Activated B cell treated with CpG ODN at 0.5 μM for 24 hours (primary cell): ENCODE measurements around the gene CNTFR. TPM values are rescaled to one million over a fixed set of nuclear protein-coding genes. Genes with fewer than 3 reads are reported as not detected.

Source experiments
- ATAC-seq: fragments of 200-7000 bp; cut with Tn5 transposase; one replicate; pipeline ENCODE4 v1.10.0; 2021; ENCODE audit warnings: low read depth, mild to moderate bottlenecking, moderate library complexity
- CTCF ChIA-PET: fragments of 350-600 bp; sonication (Branson Sonifier 250); formaldehyde crosslinking; loops from one replicate; lab custom pipeline; 2021; ENCODE audit warnings: antibody characterized with exemption; lab: Charles Lee
- POLR2A ChIA-PET: fragments of 350-600 bp; sonication (Branson Sonifier 250); formaldehyde crosslinking; loops from one replicate; lab custom pipeline; 2021; ENCODE audit warnings: antibody characterized with exemption; lab: Charles Lee
- DNase-seq: peaks from one replicate; pipeline ENCODE4 v3.0.0; 2022
- H3K27ac Mint-ChIP-seq: one replicate; pipeline ENCODE4 v1.8.0; 2020; ENCODE audit warnings: mixed read lengths
- H3K27me3 Mint-ChIP-seq: one replicate; pipeline ENCODE4 v1.8.0; 2021; ENCODE audit warnings: mixed read lengths
- H3K36me3 Mint-ChIP-seq: one replicate; pipeline ENCODE4 v1.8.0; 2021; ENCODE audit warnings: low read depth, mixed read lengths
- H3K4me1 Mint-ChIP-seq: one replicate; pipeline ENCODE4 v1.8.0; 2021; ENCODE audit warnings: mixed read lengths
- H3K4me3 Mint-ChIP-seq: one replicate; pipeline ENCODE4 v1.8.0; 2020; ENCODE audit warnings: mild to moderate bottlenecking, mixed read lengths
- H3K9me3 Mint-ChIP-seq: one replicate; pipeline ENCODE4 v1.8.0; 2020; ENCODE audit warnings: mixed read lengths
- intact Hi-C: fragments of 100-400 bp; cut with micrococcal nuclease; formaldehyde crosslinking; loops from one replicate; pipeline ENCODE4 v1.15.1; 2024
- total RNA-seq: library from RNA; stranded (reverse); gene quantifications from 2 replicates; pipeline ENCODE4 v1.2.3, GENCODE V29; 2022
- TF ChIP-seq, protein P1 (sequence below): fragments of 200-600 bp; IDR thresholded peaks from one replicate; pipeline ENCODE4 v1.8.0; 2022; ENCODE audit warnings: antibody characterized with exemption, mild to moderate bottlenecking

CNTFR gene
- total RNA-seq, 1 donor from 2014 or later: not detected

DNA sequence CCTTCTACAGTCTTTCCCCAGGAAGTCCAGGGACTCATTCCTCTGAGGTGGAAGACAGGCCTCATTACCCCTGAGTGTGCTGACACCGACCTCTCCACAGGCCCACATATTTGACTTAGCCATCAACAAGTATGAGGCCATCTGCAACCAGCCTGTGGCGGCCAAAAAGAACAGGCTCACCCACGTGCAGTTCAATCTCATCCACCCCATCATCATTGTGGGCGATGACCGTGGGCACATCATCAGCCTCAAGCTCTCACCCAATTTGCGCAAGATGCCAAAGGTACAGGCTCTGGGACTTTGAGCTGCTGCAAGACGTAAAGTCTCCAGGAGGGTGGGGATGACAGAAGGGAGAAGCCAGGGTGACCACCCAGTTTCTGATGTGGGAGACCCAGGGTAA, 72.3 kb downstream of the CNTFR start:
- POLR2A ChIA-PET: interaction anchor here (0.5 kb wide), 1 partner anchor 1217 kb away, joined by 5 read pairs; no protein-coding TSS in a partner anchor
- TF ChIP-seq, protein P1, sequence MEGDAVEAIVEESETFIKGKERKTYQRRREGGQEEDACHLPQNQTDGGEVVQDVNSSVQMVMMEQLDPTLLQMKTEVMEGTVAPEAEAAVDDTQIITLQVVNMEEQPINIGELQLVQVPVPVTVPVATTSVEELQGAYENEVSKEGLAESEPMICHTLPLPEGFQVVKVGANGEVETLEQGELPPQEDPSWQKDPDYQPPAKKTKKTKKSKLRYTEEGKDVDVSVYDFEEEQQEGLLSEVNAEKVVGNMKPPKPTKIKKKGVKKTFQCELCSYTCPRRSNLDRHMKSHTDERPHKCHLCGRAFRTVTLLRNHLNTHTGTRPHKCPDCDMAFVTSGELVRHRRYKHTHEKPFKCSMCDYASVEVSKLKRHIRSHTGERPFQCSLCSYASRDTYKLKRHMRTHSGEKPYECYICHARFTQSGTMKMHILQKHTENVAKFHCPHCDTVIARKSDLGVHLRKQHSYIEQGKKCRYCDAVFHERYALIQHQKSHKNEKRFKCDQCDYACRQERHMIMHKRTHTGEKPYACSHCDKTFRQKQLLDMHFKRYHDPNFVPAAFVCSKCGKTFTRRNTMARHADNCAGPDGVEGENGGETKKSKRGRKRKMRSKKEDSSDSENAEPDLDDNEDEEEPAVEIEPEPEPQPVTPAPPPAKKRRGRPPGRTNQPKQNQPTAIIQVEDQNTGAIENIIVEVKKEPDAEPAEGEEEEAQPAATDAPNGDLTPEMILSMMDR: no peak
- Mint-ChIP-seq H3K9me3 (no peaks in the 10 kb centered on the region), H3K27ac (no peak overlapping the region), H3K36me3 (no peaks in the 10 kb centered on the region), H3K4me1 (peaks cover under 1% of the 10 kb centered on the region), H3K27me3 (peaks cover 2% of the 10 kb centered on the region), H3K4me3 (no peak overlapping the region)
- CTCF ChIA-PET: no interaction called here
- ATAC-seq: no peak
- intact Hi-C loops: no loop called here
- no peak for DNase-seq

DNA sequence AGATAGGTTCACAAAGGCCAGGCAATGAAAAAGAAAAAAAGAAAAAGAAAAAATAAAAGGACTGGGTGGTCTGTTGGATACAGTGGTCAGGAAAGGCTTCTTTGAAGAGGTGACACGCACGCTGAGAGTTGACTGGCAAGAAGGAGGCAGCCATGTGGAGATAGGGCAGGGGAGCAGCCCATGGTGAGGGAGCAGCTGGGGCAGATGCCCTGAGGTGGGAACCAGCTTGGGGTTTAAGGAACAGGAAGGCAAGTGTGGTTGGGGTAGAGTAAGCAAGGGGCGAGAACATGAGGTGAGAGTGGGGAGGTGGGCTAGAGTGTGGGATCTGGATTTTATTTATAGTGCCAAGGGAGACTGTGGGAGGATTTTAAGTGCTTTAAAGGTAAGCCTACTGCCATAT, 73.6 kb downstream of the CNTFR start:
- H3K27me3 Mint-ChIP-seq: peaks cover 3% of the 10 kb centered on the region
- no peaks in the 10 kb centered on the region for H3K9me3 Mint-ChIP-seq
- no peak for ATAC-seq

GRCh38 chr9:34514816-34515215, 74.7 kb downstream of the CNTFR start:
- ATAC-seq (no peak), DNase-seq (no peak)
- Mint-ChIP-seq H3K4me1 (no peaks in the 10 kb centered on the region), H3K36me3 (no peaks in the 10 kb centered on the region), H3K27me3 (peaks cover 1% of the 10 kb centered on the region), H3K9me3 (no peaks in the 10 kb centered on the region), H3K4me3 (no peak overlapping the region), H3K27ac (no peak overlapping the region)
- TF ChIP-seq, protein P1: no peak
- intact Hi-C loops: no loop called here
- ChIA-PET POLR2A (no interaction called here), CTCF (no interaction called here)

More for the DNA sequence above, 73.6 kb downstream of the CNTFR start:
- DNase-seq: no peak
- Mint-ChIP-seq H3K27ac (no peak overlapping the region), H3K4me3 (no peak overlapping the region), H3K36me3 (no peaks in the 10 kb centered on the region), H3K4me1 (no peaks in the 10 kb centered on the region)
- intact Hi-C loops: no loop called here
- ChIA-PET POLR2A (no interaction called here), CTCF (no interaction called here)
- TF ChIP-seq, protein P1: no peak

DNA sequence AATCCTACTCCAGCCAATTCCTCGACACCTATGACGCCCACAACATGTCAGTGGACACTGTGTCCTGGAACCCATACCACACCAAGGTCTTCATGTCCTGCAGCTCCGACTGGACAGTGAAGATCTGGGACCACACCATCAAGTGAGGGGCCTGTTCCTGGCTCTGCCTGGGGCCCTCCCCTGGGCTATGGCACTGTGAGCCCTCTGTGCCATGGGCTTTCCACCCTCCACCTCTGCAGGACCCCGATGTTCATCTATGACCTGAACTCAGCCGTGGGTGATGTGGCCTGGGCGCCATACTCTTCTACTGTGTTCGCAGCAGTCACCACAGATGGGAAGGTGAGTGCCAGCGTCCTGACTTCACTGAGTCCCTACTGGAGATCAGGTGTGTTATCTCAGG, 75.1 kb downstream of the CNTFR start:
- H3K36me3 Mint-ChIP-seq: no peaks in the 10 kb centered on the region
- no peaks in the 10 kb centered on the region for H3K9me3 Mint-ChIP-seq
- no peaks in the 10 kb centered on the region for H3K4me1 Mint-ChIP-seq
- DNase-seq (no peak), ATAC-seq (no peak)
- H3K27me3 Mint-ChIP-seq: peaks cover 1% of the 10 kb centered on the region
- TF ChIP-seq, protein P1: no peak
- no peak overlapping the region for H3K4me3 Mint-ChIP-seq
- CTCF ChIA-PET: no interaction called here
- intact Hi-C loops: no loop called here
- H3K27ac Mint-ChIP-seq: no peak overlapping the region
- POLR2A ChIA-PET: no interaction called here

DNA sequence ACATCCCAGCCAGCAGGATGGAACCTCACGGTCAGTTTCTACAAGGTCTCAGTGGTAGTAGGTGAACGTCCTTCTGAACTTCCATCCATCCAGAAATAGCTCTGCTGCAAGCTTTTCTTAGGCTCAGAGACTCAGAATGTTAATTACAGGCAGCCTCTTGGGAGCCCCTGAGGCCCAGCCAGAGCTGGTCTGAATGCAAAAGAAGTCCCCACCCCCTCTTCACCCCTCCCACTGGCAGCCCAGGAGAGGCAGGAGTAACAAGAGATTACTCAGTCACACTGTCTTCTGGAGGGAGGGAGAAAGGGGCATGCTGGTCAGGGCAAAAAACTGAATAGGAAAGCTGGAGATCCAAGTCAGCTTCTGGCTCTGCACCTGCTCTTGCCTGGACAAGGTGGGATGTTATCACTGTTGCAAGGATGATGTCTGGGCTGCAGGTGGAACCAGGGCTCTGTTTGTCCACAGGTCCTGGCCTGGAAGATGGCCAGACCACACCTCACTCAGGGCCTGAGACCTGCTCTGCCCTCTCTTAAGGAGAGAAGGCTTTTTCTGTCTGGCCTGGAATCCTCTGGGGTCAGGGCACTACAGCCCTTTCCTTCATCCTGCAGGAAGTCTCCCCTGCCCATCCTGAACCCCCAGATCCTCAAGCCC, 75.8 kb downstream of the CNTFR start:
- ChIA-PET POLR2A (no interaction called here), CTCF (interaction anchor here (1.4 kb wide), 1 partner anchor 110 kb away, joined by 3 read pairs; no protein-coding TSS in a partner anchor)
- intact Hi-C loops: no loop called here
- Mint-ChIP-seq H3K4me1 (no peaks in the 10 kb centered on the region), H3K36me3 (no peaks in the 10 kb centered on the region), H3K4me3 (no peak overlapping the region), H3K27ac (no peak overlapping the region), H3K9me3 (no peaks in the 10 kb centered on the region), H3K27me3 (peaks cover 1% of the 10 kb centered on the region)
- TF ChIP-seq, protein P1: no peak
- DNase-seq: no peak
- no peak for ATAC-seq
